ENCODE data around the gene PDGFA.

DNA sequence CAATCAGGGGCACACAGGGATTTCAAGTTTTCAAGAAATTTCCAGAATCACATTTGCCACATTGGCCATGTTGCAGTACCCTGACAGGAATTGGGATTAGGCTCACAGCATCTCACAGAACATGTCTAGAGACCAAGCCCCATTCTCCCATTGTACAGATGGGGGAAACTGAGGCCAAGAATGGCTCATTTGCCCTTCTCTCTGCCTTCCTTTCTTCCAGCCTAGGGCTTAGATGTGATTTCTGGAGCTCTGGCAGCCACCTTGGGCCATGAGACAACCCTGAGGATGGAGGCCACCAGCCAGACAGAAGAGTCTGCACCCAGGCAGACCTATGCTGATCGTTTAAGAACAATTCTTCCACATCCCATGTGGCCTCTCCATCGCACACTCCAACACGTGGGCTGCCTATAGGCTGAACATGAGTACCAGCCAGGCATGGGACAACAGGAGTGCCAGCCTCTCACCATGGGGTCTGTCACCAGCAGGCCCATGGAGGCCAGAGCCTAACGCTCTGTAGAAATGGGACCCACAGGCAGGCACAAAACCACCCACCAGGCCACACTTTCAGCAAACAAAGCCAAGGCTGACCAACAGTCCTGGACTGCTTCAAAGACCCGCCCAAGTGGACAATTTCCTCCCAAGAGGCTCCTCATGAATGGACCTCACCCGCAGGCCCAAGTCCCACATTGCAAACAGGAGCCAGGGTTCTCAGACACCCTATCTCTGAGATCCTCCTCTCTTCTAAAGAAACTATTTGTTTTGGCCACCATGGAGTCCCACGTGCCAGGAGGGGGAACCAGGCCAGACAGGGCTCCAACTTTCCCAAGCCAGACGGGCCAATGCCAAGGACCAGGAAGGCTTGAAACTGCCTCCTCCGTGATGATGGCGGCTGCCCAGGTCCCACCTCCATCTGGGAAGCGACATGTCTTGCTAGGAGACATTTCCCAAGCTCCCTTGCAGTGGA lies 20.7 kb downstream of the PDGFA start:
- TF ChIP-seq, protein P1, sequence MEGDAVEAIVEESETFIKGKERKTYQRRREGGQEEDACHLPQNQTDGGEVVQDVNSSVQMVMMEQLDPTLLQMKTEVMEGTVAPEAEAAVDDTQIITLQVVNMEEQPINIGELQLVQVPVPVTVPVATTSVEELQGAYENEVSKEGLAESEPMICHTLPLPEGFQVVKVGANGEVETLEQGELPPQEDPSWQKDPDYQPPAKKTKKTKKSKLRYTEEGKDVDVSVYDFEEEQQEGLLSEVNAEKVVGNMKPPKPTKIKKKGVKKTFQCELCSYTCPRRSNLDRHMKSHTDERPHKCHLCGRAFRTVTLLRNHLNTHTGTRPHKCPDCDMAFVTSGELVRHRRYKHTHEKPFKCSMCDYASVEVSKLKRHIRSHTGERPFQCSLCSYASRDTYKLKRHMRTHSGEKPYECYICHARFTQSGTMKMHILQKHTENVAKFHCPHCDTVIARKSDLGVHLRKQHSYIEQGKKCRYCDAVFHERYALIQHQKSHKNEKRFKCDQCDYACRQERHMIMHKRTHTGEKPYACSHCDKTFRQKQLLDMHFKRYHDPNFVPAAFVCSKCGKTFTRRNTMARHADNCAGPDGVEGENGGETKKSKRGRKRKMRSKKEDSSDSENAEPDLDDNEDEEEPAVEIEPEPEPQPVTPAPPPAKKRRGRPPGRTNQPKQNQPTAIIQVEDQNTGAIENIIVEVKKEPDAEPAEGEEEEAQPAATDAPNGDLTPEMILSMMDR (conservative IDR thresholded peaks at IDR 0.05; ENCODE audit: low read length) = no peak
- TF ChIP-seq EZH2phosphoT487 (IDR thresholded peaks at IDR 0.05; ENCODE audit: borderline replicate concordance, low read depth, low read length) = no peak
